Epithelial cell of esophagus (primary cell): Measurements from ENCODE around the gene PIGW.

Experiments used
- DNase-seq: peaks from one replicate; pipeline ENCODE4 v3.0.0; 2010; ENCODE audit warnings: low read depth
- H3K4me3 ChIP-seq: 2 replicates; pipeline ENCODE4 v1.5.1; 2011; ENCODE audit warnings: mild to moderate bottlenecking, low read length, control low read depth
- CTCF ChIP-seq: IDR thresholded peaks from 2 replicates; pipeline ENCODE4 v1.5.1; 2011; ENCODE audit warnings: low read depth, mild to moderate bottlenecking, low read length, control low read depth, inconsistent platforms; ENCODE audit not compliant: insufficient read depth; ENCODE audit errors: missing control alignments

Gene PIGW

GRCh38 chr17:36524428-36524876 lies 10.3 kb upstream of the PIGW start:
- TF ChIP-seq CTCF = no peak
- no peak overlapping the region for H3K4me3 ChIP-seq
- DNase-seq = peak; percentile 82

GRCh38 chr17:36525113-36525512 lies 9.7 kb upstream of the PIGW start:
- DNase-seq = peak; percentile 44
- no peak overlapping the region for H3K4me3 ChIP-seq
- no peak for TF ChIP-seq CTCF

GRCh38 chr17:36525888-36526287 lies 8.9 kb upstream of the PIGW start:
- TF ChIP-seq CTCF = no peak
- H3K4me3 ChIP-seq = no peak overlapping the region
- DNase-seq = no peak

- TF ChIP-seq CTCF = no peak
- no peak for DNase-seq
- no peak overlapping the region for H3K4me3 ChIP-seq
Measured at GRCh38 chr17:36527621-36528250, 7.1 kb upstream of the PIGW start.

GRCh38 chr17:36529121-36529520 lies 5.7 kb upstream of the PIGW start:
- peak; percentile 80 for DNase-seq
- no peak overlapping the region for H3K4me3 ChIP-seq
- no peak for TF ChIP-seq CTCF

- H3K4me3 ChIP-seq = no peak overlapping the region
- TF ChIP-seq CTCF = no peak
- DNase-seq = peak; percentile 80
Measured at GRCh38 chr17:36532435-36532975, 2.3 kb upstream of the PIGW start.
